ENCODE data around the gene CLOCK. TPM values are rescaled to one million over a fixed set of nuclear protein-coding genes. Genes with fewer than 3 reads are reported as not detected.

Gene CLOCK
- total RNA-seq, 1 donor from 2014 or later, result 29.6 TPM

GRCh38 chr4:55509266-55509665, 37.4 kb downstream of the CLOCK start:
- H3K27ac Mint-ChIP-seq (ENCODE audit: unreplicated experiment), result no peak overlapping the region
- no peak overlapping the region for H3K4me3 Mint-ChIP-seq (ENCODE audit: unreplicated experiment)
- no peak for DNase-seq (ENCODE audit: low spot score)
- peaks cover 2% of the 10 kb centered on the region for H3K36me3 Mint-ChIP-seq (ENCODE audit: low read depth, unreplicated experiment)
- H3K27me3 Mint-ChIP-seq (ENCODE audit: unreplicated experiment), result no peaks in the 10 kb centered on the region
- no peaks in the 10 kb centered on the region for H3K9me3 Mint-ChIP-seq (ENCODE audit: unreplicated experiment)
- H3K4me1 Mint-ChIP-seq (ENCODE audit: unreplicated experiment), result peaks cover 12% of the 10 kb centered on the region
- no peak for TF ChIP-seq CTCF (IDR thresholded peaks at IDR 0.05; ENCODE audit: unreplicated experiment)

GRCh38 chr4:55507612-55508011, 39.1 kb downstream of the CLOCK start:
- no peak for DNase-seq (ENCODE audit: low spot score)
- no peaks in the 10 kb centered on the region for H3K27me3 Mint-ChIP-seq (ENCODE audit: unreplicated experiment)
- H3K36me3 Mint-ChIP-seq (ENCODE audit: low read depth, unreplicated experiment), result peaks cover 2% of the 10 kb centered on the region
- no peak for TF ChIP-seq CTCF (IDR thresholded peaks at IDR 0.05; ENCODE audit: unreplicated experiment)
- H3K4me3 Mint-ChIP-seq (ENCODE audit: unreplicated experiment), result peak overlapping the region; percentile 2
- H3K27ac Mint-ChIP-seq (ENCODE audit: unreplicated experiment), result no peak overlapping the region
- no peaks in the 10 kb centered on the region for H3K9me3 Mint-ChIP-seq (ENCODE audit: unreplicated experiment)
- peaks cover 12% of the 10 kb centered on the region for H3K4me1 Mint-ChIP-seq (ENCODE audit: unreplicated experiment)

GRCh38 chr4:55503169-55503568, 43.5 kb downstream of the CLOCK start:
- H3K4me1 Mint-ChIP-seq (ENCODE audit: unreplicated experiment), result no peaks in the 10 kb centered on the region
- H3K36me3 Mint-ChIP-seq (ENCODE audit: low read depth, unreplicated experiment), result peaks cover 2% of the 10 kb centered on the region
- no peak overlapping the region for H3K27ac Mint-ChIP-seq (ENCODE audit: unreplicated experiment)
- H3K27me3 Mint-ChIP-seq (ENCODE audit: unreplicated experiment), result peaks cover 1% of the 10 kb centered on the region
- no peak for DNase-seq (ENCODE audit: low spot score)
- H3K4me3 Mint-ChIP-seq (ENCODE audit: unreplicated experiment), result no peak overlapping the region
- TF ChIP-seq CTCF (IDR thresholded peaks at IDR 0.05; ENCODE audit: unreplicated experiment), result no peak
- H3K9me3 Mint-ChIP-seq (ENCODE audit: unreplicated experiment), result no peaks in the 10 kb centered on the region

GRCh38 chr4:55500072-55500471, 46.6 kb downstream of the CLOCK start:
- no peak for DNase-seq (ENCODE audit: low spot score)
- TF ChIP-seq CTCF (IDR thresholded peaks at IDR 0.05; ENCODE audit: unreplicated experiment), result no peak
- Mint-ChIP-seq H3K4me1 (ENCODE audit: unreplicated experiment) (no peaks in the 10 kb centered on the region), H3K4me3 (ENCODE audit: unreplicated experiment) (no peak overlapping the region), H3K9me3 (ENCODE audit: unreplicated experiment) (no peaks in the 10 kb centered on the region), H3K27ac (ENCODE audit: unreplicated experiment) (no peak overlapping the region), H3K36me3 (ENCODE audit: low read depth, unreplicated experiment) (peaks cover 10% of the 10 kb centered on the region), H3K27me3 (ENCODE audit: unreplicated experiment) (peaks cover 1% of the 10 kb centered on the region)

- DNase-seq (ENCODE audit: low spot score), result no peak
- Mint-ChIP-seq H3K27me3 (ENCODE audit: unreplicated experiment) (peaks cover 1% of the 10 kb centered on the region), H3K4me1 (ENCODE audit: unreplicated experiment) (no peaks in the 10 kb centered on the region), H3K4me3 (ENCODE audit: unreplicated experiment) (no peak overlapping the region), H3K9me3 (ENCODE audit: unreplicated experiment) (no peaks in the 10 kb centered on the region), H3K36me3 (ENCODE audit: low read depth, unreplicated experiment) (peaks cover 15% of the 10 kb centered on the region), H3K27ac (ENCODE audit: unreplicated experiment) (no peak overlapping the region)
- no peak for TF ChIP-seq CTCF (IDR thresholded peaks at IDR 0.05; ENCODE audit: unreplicated experiment)
Measured at GRCh38 chr4:55499495-55499894, 47.2 kb downstream of the CLOCK start.
